Esophagus squamous epithelium (tissue), 5 donors: ENCODE measurements around the gene ELF5. TPM values are rescaled to one million over a fixed set of nuclear protein-coding genes. Genes with fewer than 3 reads are reported as not detected.

ENCODE experiments used
- DNase-seq: peaks from one replicate; lab custom pipeline; 2025; lab: John Stamatoyannopoulos, UW
- H3K27ac ChIP-seq, 4 donors: fragments of 200-600 bp; sonication (generic); one replicate each; pipeline ENCODE4 v1.5.1; 2016 to 2019; ENCODE audit warnings: mild to moderate bottlenecking in 1 of 4
- H3K27me3 ChIP-seq, 4 donors: fragments of 200-600 bp; sonication (generic); 1 replicate in 3 of 4; 2 replicates in 1 of 4; pipeline versions ENCODE4 v1.5.1 to v1.6.0; 2017 to 2021; ENCODE audit warnings: antibody characterized with exemption in 1 of 4
- H3K36me3 ChIP-seq, 3 donors: fragments of 200-600 bp; sonication (generic); one replicate each; pipeline ENCODE4 v1.5.1; 2016 to 2019
- H3K4me1 ChIP-seq, 3 donors: fragments of 200-600 bp; sonication (generic); one replicate each; pipeline ENCODE4 v1.5.1; 2017 to 2019
- H3K4me3 ChIP-seq, 4 donors: fragments of 200-600 bp; sonication (generic); 1 replicate in 3 of 4; 2 replicates in 1 of 4; pipeline ENCODE4 v1.5.1; 2016 to 2019; ENCODE audit warnings: mild to moderate bottlenecking in 2 of 4, moderate library complexity in 1 of 4
- H3K9me3 ChIP-seq, 3 donors: fragments of 200-600 bp; sonication (generic); one replicate each; pipeline ENCODE4 v1.5.1; 2016 to 2019
- CTCF ChIP-seq, 6 experiments: fragments of 450-650 bp in 4 of 6; fragments of 200-600 bp in 2 of 6; sonication (generic) in 2 of 6; IDR thresholded peaks; one replicate each; pipeline ENCODE4 v1.5.1; 2016 to 2019; ENCODE audit warnings: antibody characterized with exemption in 6 of 6, mild to moderate bottlenecking in 4 of 6, moderate library complexity in 4 of 6
- POLR2A ChIP-seq, 4 donors: fragments of 450-650 bp; IDR thresholded peaks; one replicate each; pipeline ENCODE4 v1.6.1; 2017; ENCODE audit warnings: antibody characterized with exemption in 4 of 4, mild to moderate bottlenecking in 4 of 4, moderate library complexity in 3 of 4
- WGBS, 2 donors: methylation state at CpG; one replicate each; pipeline ENCODE4 v1.1.5; 2018; 5-methylcytosine and 5-hydroxymethylcytosine counted together
- intact Hi-C: fragments of 100-400 bp; cut with DNase I; formaldehyde crosslinking; loops from one replicate; pipeline ENCODE4 v1.15.0; 2022
- total RNA-seq, 4 donors: library from RNA; depleted of rRNA; stranded (reverse); fragments of >200 nt; gene quantifications; one replicate each; pipeline ENCODE4 v1.1.0, GENCODE V29; 2016
- donor health status: DM: yes; HTN: yes; CAD: no.

Gene ELF5
- total RNA-seq, 4 donors from 2014 or later = 0.11 to 1.8 (median 0.32) TPM

DNA sequence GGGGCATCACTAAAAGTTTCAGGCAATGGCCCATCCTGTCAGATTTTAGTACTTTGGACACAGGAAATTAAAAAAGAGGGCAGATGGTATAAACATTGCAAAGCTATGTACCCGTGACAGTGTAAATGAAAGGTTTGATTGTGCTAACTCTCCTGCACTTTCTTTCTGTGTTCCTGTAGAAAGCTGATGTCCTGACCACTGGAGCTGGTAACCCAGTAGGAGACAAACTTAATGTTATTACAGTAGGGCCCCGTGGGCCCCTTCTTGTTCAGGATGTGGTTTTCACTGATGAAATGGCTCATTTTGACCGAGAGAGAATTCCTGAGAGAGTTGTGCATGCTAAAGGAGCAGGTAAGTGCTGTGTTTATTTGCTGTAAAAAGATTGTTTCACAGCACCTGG, 64.6 kb downstream of the ELF5 start:
- no peak overlapping the region for H3K4me3 ChIP-seq
- no peaks in the 10 kb centered on the region for H3K9me3 ChIP-seq
- no peak for DNase-seq
- 45 to 58% methylated on average over 3 of the region's 3 CpGs for WGBS, 2 donors
- H3K4me1 ChIP-seq = peaks cover 0 to 5% (median 0%) of the 10 kb centered on the region in 3 donors
- H3K27ac ChIP-seq = no peak overlapping the region
- H3K27me3 ChIP-seq = no peaks in the 10 kb centered on the region
- intact Hi-C loops = no loop called here
- TF ChIP-seq CTCF (IDR thresholded peaks at IDR 0.05) = no peak
- peaks cover 0 to 51% (median 4%) of the 10 kb centered on the region in 3 donors for H3K36me3 ChIP-seq

- intact Hi-C loops = no loop called here
- 85 to 87% methylated on average over 11 of the region's 11 CpGs for WGBS, 2 donors
- H3K4me3 ChIP-seq = no peak overlapping the region
- DNase-seq = no peak
- H3K36me3 ChIP-seq = peaks cover 0 to 45% (median 0%) of the 10 kb centered on the region in 3 donors
- TF ChIP-seq POLR2A (IDR thresholded peaks at IDR 0.05) (no peak), CTCF (IDR thresholded peaks at IDR 0.05) (no peak)
- no peak overlapping the region for H3K27ac ChIP-seq
- no peaks in the 10 kb centered on the region for H3K9me3 ChIP-seq
- peaks cover 0 to 11% (median under 1%) of the 10 kb centered on the region in 3 donors for H3K4me1 ChIP-seq
- H3K27me3 ChIP-seq = no peaks in the 10 kb centered on the region
These were observed 65.2 kb downstream of the ELF5 start for GRCh38 chr11:34448223-34448994.

- TF ChIP-seq CTCF (IDR thresholded peaks at IDR 0.05) = no peak
- no peak for TF ChIP-seq POLR2A (IDR thresholded peaks at IDR 0.05)
- intact Hi-C loops = no loop called here
- peaks cover 0 to 18% (median 11%) of the 10 kb centered on the region in 3 donors for H3K4me1 ChIP-seq
- no peaks in the 10 kb centered on the region for H3K27me3 ChIP-seq
- H3K36me3 ChIP-seq = peaks cover 0 to 37% (median 0%) of the 10 kb centered on the region in 3 donors
- DNase-seq = no peak
- H3K27ac ChIP-seq = no peak overlapping the region
- no peaks in the 10 kb centered on the region for H3K9me3 ChIP-seq
- H3K4me3 ChIP-seq = no peak overlapping the region
These were observed 66.5 kb downstream of the ELF5 start for GRCh38 chr11:34447044-34447443.

DNA sequence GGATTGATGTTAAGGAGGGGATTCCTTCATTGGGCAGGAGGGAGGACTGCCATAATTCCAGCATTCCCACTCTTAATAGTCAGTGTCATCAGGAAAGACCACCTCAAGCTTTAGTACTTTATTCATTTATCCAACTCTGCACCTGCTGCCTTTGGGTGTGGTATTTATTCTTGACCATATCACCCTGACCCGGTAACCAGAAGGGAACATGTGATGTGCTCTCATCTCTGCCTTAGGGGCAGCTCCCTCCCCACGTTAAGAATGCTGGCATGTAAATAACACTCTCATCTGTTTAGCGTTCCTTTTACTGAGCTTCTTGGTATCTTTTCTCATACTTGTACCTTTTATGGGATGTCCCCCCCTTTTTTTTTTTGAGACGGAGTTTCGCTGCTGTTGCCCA, 67.2 kb downstream of the ELF5 start:
- Histone ChIP-seq H3K4me1 (peaks cover 0 to 22% (median 11%) of the 10 kb centered on the region in 3 donors), H3K27me3 (no peaks in the 10 kb centered on the region), H3K4me3 (no peak overlapping the region), H3K36me3 (peaks cover 0 to 38% (median 0%) of the 10 kb centered on the region in 3 donors), H3K9me3 (no peaks in the 10 kb centered on the region), H3K27ac (no peak overlapping the region)
- intact Hi-C loops = no loop called here
- TF ChIP-seq POLR2A (IDR thresholded peaks at IDR 0.05) = no peak
- no peak for TF ChIP-seq CTCF (IDR thresholded peaks at IDR 0.05)
- no peak for DNase-seq
- WGBS, 2 donors = 81 to 83% methylated on average over 5 of the region's 5 CpGs

GRCh38 chr11:34445956-34446355, 67.6 kb downstream of the ELF5 start:
- peaks cover 0 to 35% (median 0%) of the 10 kb centered on the region in 3 donors for H3K36me3 ChIP-seq
- TF ChIP-seq POLR2A (IDR thresholded peaks at IDR 0.05) = no peak
- TF ChIP-seq CTCF (IDR thresholded peaks at IDR 0.05) = no peak
- H3K4me3 ChIP-seq = no peak overlapping the region
- H3K9me3 ChIP-seq = no peaks in the 10 kb centered on the region
- 71 to 77% methylated on average over 4 of the region's 4 CpGs for WGBS, 2 donors
- DNase-seq = no peak
- H3K4me1 ChIP-seq = peaks cover 0 to 27% (median 13%) of the 10 kb centered on the region in 3 donors
- no peaks in the 10 kb centered on the region for H3K27me3 ChIP-seq
- H3K27ac ChIP-seq = no peak overlapping the region
- intact Hi-C loops = no loop called here
